Brain microvascular endothelial cell (primary cell): ENCODE results near the gene USH1C.

ENCODE experiments used
- DNase-seq: peaks from one replicate; pipeline ENCODE4 v3.0.0-alpha.2; 2020
- H3K27ac ChIP-seq: fragments of 250-450 bp; sonication (Bioruptor Pico); 2 replicates; pipeline ENCODE4 v1.5.1; 2020; ENCODE audit warnings: mild to moderate bottlenecking, moderate library complexity
- H3K27me3 ChIP-seq: fragments of 250-450 bp; sonication (Bioruptor Pico); replicated peaks from 2 replicates; pipeline ENCODE4 v1.5.1; 2020; ENCODE audit warnings: mild to moderate bottlenecking
- H3K36me3 ChIP-seq: fragments of 250-450 bp; sonication (Bioruptor Pico); replicated peaks from 2 replicates; pipeline ENCODE4 v1.5.1; 2020; ENCODE audit warnings: mild to moderate bottlenecking
- H3K4me3 ChIP-seq: 2 replicates; pipeline ENCODE4 v1.5.1; 2011; ENCODE audit warnings: low read depth, mild to moderate bottlenecking, control low read depth, low read length, moderate library complexity
- CTCF ChIP-seq: IDR thresholded peaks from 2 replicates; pipeline ENCODE4 v1.5.1; 2011; ENCODE audit warnings: low read depth, mild to moderate bottlenecking, moderate library complexity, low read length, control low read depth, inconsistent platforms; ENCODE audit errors: missing control alignments
- in situ Hi-C: cut with HindIII; loops from 2 replicates; pipeline ENCODE4 v1.10.0; 2017; ENCODE audit warnings: low sequenced_read_pairs, low pct_ligation_motif_present

The USH1C gene

GRCh38 chr11:17510507-17511206 is 33.6 kb downstream of the USH1C start:
- Histone ChIP-seq H3K36me3 (no peaks in the 10 kb centered on the region), H3K27ac (no peak overlapping the region), H3K27me3 (peaks cover 3% of the 10 kb centered on the region), H3K4me3 (no peak overlapping the region)
- DNase-seq: no peak
- no peak for TF ChIP-seq CTCF
- in situ Hi-C loops: no loop called here

- H3K36me3 ChIP-seq: no peaks in the 10 kb centered on the region
- no peak overlapping the region for H3K4me3 ChIP-seq
- peaks cover 3% of the 10 kb centered on the region for H3K27me3 ChIP-seq
- TF ChIP-seq CTCF: no peak
- no peak for DNase-seq
- in situ Hi-C loops: no loop called here
- no peak overlapping the region for H3K27ac ChIP-seq
Observed at GRCh38 chr11:17508791-17509190, 35.4 kb downstream of the USH1C start.

- DNase-seq: no peak
Observed at GRCh38 chr11:17508306-17508705, 35.9 kb downstream of the USH1C start.

GRCh38 chr11:17507773-17508172 is 36.4 kb downstream of the USH1C start:
- no peak for DNase-seq
- H3K4me3 ChIP-seq: no peak overlapping the region
- H3K27me3 ChIP-seq: no peaks in the 10 kb centered on the region
- in situ Hi-C loops: no loop called here
- no peak overlapping the region for H3K27ac ChIP-seq
- TF ChIP-seq CTCF: no peak
- H3K36me3 ChIP-seq: no peaks in the 10 kb centered on the region

More at GRCh38 chr11:17508306-17508705, 35.9 kb downstream of the USH1C start:
- no peak for TF ChIP-seq CTCF
- H3K27ac ChIP-seq: no peak overlapping the region
- in situ Hi-C loops: no loop called here
- H3K4me3 ChIP-seq: no peak overlapping the region
- H3K27me3 ChIP-seq: peaks cover 2% of the 10 kb centered on the region
- H3K36me3 ChIP-seq: no peaks in the 10 kb centered on the region

GRCh38 chr11:17506942-17507341 is 37.3 kb downstream of the USH1C start:
- H3K36me3 ChIP-seq: no peaks in the 10 kb centered on the region
- in situ Hi-C loops: no loop called here
- no peak overlapping the region for H3K4me3 ChIP-seq
- no peak for DNase-seq
- TF ChIP-seq CTCF: no peak
- no peak overlapping the region for H3K27ac ChIP-seq
- H3K27me3 ChIP-seq: no peaks in the 10 kb centered on the region

- no peak for TF ChIP-seq CTCF
- Histone ChIP-seq H3K27ac (no peak overlapping the region), H3K36me3 (no peaks in the 10 kb centered on the region), H3K27me3 (no peaks in the 10 kb centered on the region), H3K4me3 (no peak overlapping the region)
- no peak for DNase-seq
- in situ Hi-C loops: no loop called here
Observed at GRCh38 chr11:17506314-17506713, 37.9 kb downstream of the USH1C start.
